Measurements from ENCODE around the gene ZNF256. TPM values are rescaled to one million over a fixed set of nuclear protein-coding genes. Genes with fewer than 3 reads are reported as not detected.

ZNF256 gene
- total and polyA plus RNA-seq, 9 of the 15 experiments (the other 6 are each of a cell fraction or from before 2014, with no cell fraction given) = 0.07 to 0.36 (median 0.21) TPM; not detected in 1

DNA sequence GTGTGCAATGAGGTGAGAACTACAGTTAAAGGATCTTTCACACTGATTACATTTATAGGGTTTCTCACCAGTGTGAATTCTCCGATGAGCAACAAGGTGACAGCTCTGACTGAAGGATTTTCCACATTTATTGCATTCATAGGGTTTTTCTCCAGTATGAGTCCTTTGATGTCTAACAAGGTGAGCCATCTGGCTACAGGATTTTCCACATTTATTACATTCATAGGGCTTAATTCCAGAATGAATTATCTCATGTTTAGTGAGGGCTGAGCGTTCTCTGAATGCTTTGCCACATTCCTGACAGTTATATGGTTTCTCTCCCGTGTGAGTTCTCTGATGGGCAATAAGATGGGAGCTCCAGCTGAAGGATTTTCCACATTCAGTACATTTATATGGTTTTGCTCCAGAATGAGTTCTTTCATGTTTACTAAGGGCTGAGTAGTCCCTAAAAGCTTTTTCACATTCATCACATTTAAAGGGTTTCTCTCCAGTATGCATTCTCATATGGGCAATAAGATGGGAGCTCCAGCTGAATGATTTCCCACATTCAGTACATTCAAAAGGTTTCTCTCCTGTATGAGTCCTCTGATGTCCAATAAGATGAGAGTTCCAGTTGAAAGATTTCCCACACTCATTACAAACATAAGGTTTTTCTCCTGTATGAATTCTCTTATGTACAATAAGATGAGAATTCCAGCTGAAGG lies 31.2 kb upstream of the ZNF256 start:
- no peak overlapping the region for H3K27ac ChIP-seq (ENCODE audit: extremely low read depth, low read depth, low read length)
- no peak for ATAC-seq
- in situ Hi-C loops (cut with MboI) (no loop called here), intact Hi-C loops (cut with micrococcal nuclease) (no loop called here)
- H3K4me3 ChIP-seq = no peak overlapping the region
- H4K20me1 ChIP-seq (replicated peaks; ENCODE audit: control insufficient read depth, insufficient read depth, low read length) = no peaks in the 10 kb centered on the region
- H3K4me2 ChIP-seq (ENCODE audit: insufficient read depth, low read length) = no peak overlapping the region
- DNase-seq (ENCODE audit: extremely low read depth in 1 of 4, low spot score in 3 of 4) = no peak
- H3K9me1 ChIP-seq (ENCODE audit: control insufficient read depth, insufficient read depth, low read length) = no peaks in the 10 kb centered on the region
- H3K79me2 ChIP-seq (ENCODE audit: control insufficient read depth, insufficient read depth, low read length) = no peaks in the 10 kb centered on the region
- no TSS peak for BruUV-seq (replicated peaks)
- H2AFZ ChIP-seq (ENCODE audit: low read depth, low read length) = no peak overlapping the region
- H3K9me3 ChIP-seq (replicated peaks; ENCODE audit: control insufficient read depth, insufficient read depth, low read depth, low read length) = no peaks in the 10 kb centered on the region; the same call in 1 of the 2 replicates
- no peak for FAIRE-seq
- H3K27me3 ChIP-seq (ENCODE audit: control insufficient read depth in 2 of 2, insufficient read depth in 2 of 2, low read length in 2 of 2) = no peaks in the 10 kb centered on the region
- H3K36me3 ChIP-seq (ENCODE audit: control insufficient read depth, insufficient read depth, low read length) = no peaks in the 10 kb centered on the region
- CTCF ChIA-PET (ENCODE audit: low intra/inter-chr PET ratio) = no interaction called here
- no peak overlapping the region for H3K9ac ChIP-seq (ENCODE audit: insufficient read depth in 1 of 2, low read depth in 2 of 2, low read length in 2 of 2)
- no peaks in the 10 kb centered on the region for H3K4me1 ChIP-seq (replicated peaks in 1 of 2; ENCODE audit: control insufficient read depth in 2 of 2, insufficient read depth in 2 of 2, low read length in 2 of 2)
- no peak for TF ChIP-seq ZNF445 (CRISPR knock-in tag; IDR thresholded peaks at IDR 0.05; ENCODE audit: low read depth)
- no peak for TF ChIP-seq THAP7 (CRISPR knock-in tag; IDR thresholded peaks at IDR 0.05)
- no peak for TF ChIP-seq MBD2 (IDR thresholded peaks at IDR 0.05; ENCODE audit: borderline replicate concordance, low read depth)
- TF ChIP-seq ZNF75A (CRISPR knock-in tag; IDR thresholded peaks at IDR 0.05) = 0 out of 2 replicates have a peak, but pooled peaks have one; percentile 42
- peak; percentile 98 for TF ChIP-seq ZNF274 (IDR thresholded peaks at IDR 0.05; ENCODE audit: borderline replicate concordance, low read depth, low read length)
- TF ChIP-seq NR2C2 (CRISPR knock-in tag; IDR thresholded peaks at IDR 0.05) = no peak
- TF ChIP-seq NR2C2 (tag; IDR thresholded peaks at IDR 0.05) = no peak
- POLR2A ChIA-PET = no interaction called here
- 6% methylated on average over 3 of the region's 3 CpGs for WGBS (ENCODE audit: insufficient coverage, low coverage, missing lambda C conversion rate)

Measured in K562 (cell line).